ENCODE data around the gene PPP2R2C.

GRCh38 chr4:6452116-6452896 is 20.1 kb downstream of the PPP2R2C start:
- TF ChIP-seq CTCF (conservative IDR thresholded peaks at IDR 0.05 in 1 of 2, IDR thresholded peaks at IDR 0.05 in 1 of 2; ENCODE audit: low read depth in 1 of 2, low read length in 2 of 2) (no peak), EZH2 (IDR thresholded peaks at IDR 0.05; ENCODE audit: low read length, missing control alignments) (no peak)
